ENCODE data around the gene ZBTB42.

The ZBTB42 gene

GRCh38 chr14:104769324-104770071 lies 31.4 kb upstream of the ZBTB42 start:
- DNase-seq (ENCODE audit: low spot score) = no peak

- no peak for DNase-seq (ENCODE audit: low spot score)
Observed at GRCh38 chr14:104770072-104770579, 30.8 kb upstream of the ZBTB42 start.

- no peak for DNase-seq (ENCODE audit: low spot score)
Observed at GRCh38 chr14:104770851-104771272, 30.0 kb upstream of the ZBTB42 start.

GRCh38 chr14:104771374-104771773 lies 29.5 kb upstream of the ZBTB42 start:
- DNase-seq (ENCODE audit: low spot score) = no peak

GRCh38 chr14:104771918-104772706 lies 28.8 kb upstream of the ZBTB42 start:
- DNase-seq (ENCODE audit: low spot score) = no peak

GRCh38 chr14:104772707-104773504 lies 28.0 kb upstream of the ZBTB42 start:
- no peak for DNase-seq (ENCODE audit: low spot score)

- DNase-seq (ENCODE audit: low spot score) = no peak
Observed at GRCh38 chr14:104773505-104774452, 27.1 kb upstream of the ZBTB42 start.

- no peak for DNase-seq (ENCODE audit: low spot score)
Observed at GRCh38 chr14:104774453-104775072, 26.3 kb upstream of the ZBTB42 start.

- DNase-seq (ENCODE audit: low spot score) = no peak
Observed at GRCh38 chr14:104775073-104775489, 25.8 kb upstream of the ZBTB42 start.

GRCh38 chr14:104776481-104776880 lies 24.4 kb upstream of the ZBTB42 start:
- DNase-seq (ENCODE audit: low spot score) = no peak

GRCh38 chr14:104776961-104777807 lies 23.7 kb upstream of the ZBTB42 start:
- DNase-seq (ENCODE audit: low spot score) = no peak

GRCh38 chr14:104777808-104778249 lies 23.1 kb upstream of the ZBTB42 start:
- DNase-seq (ENCODE audit: low spot score) = no peak

GRCh38 chr14:104778694-104779331 lies 22.1 kb upstream of the ZBTB42 start:
- no peak for DNase-seq (ENCODE audit: low spot score)

- DNase-seq (ENCODE audit: low spot score) = no peak
Observed at GRCh38 chr14:104779776-104780512, 21.0 kb upstream of the ZBTB42 start.

GRCh38 chr14:104780513-104781030 lies 20.3 kb upstream of the ZBTB42 start:
- DNase-seq (ENCODE audit: low spot score) = no peak

- no peak for DNase-seq (ENCODE audit: low spot score)
Observed at GRCh38 chr14:104781271-104782077, 19.4 kb upstream of the ZBTB42 start.

- DNase-seq (ENCODE audit: low spot score) = no peak
Observed at GRCh38 chr14:104782086-104782807, 18.7 kb upstream of the ZBTB42 start.

Data from pons (tissue), 1 donor.